SK-N-SH (cell line): ENCODE results near the gene NFKB1. TPM values are rescaled to one million over a fixed set of nuclear protein-coding genes. Genes with fewer than 3 reads are reported as not detected.

ENCODE experiments used
- CTCF ChIA-PET: fragments of 300-600, 350-600 bp; formaldehyde crosslinking; extraction: SDS; loops from one replicate; lab custom pipeline; 2021; lab: Yijun Ruan, JAX
- POLR2A ChIA-PET: fragments of 350-600 bp; sonication (Branson Sonifier 250); formaldehyde crosslinking; extraction: SDS; loops from one replicate; lab custom pipeline; 2020; ENCODE audit warnings: antibody characterized with exemption, inconsistent platforms; lab: Yijun Ruan, JAX
- DNase-seq: peaks from one replicate; pipeline ENCODE4 v3.0.0; 2012
- H2AFZ ChIP-seq: fragments of 200-600 bp; sonication (generic); 2 replicates; pipeline ENCODE4 v1.8.1; 2016; ENCODE audit warnings: antibody characterized with exemption, mild to moderate bottlenecking, low read depth
- H3F3A ChIP-seq: fragments of 200-600 bp; sonication (generic); replicated peaks from 2 replicates; pipeline ENCODE3; 2016; ENCODE audit warnings: antibody characterized with exemption, mild to moderate bottlenecking; ENCODE audit not compliant: insufficient read depth
- H3K27ac ChIP-seq, 2 experiments: fragments of 200-500 bp in 1 of 2; fragments of 200-600 bp in 1 of 2; sonication (Bioruptor generic) in 1 of 2; sonication (generic), shearing (Covaris generic) in 1 of 2; 2 replicates each; pipeline versions ENCODE4 v1.5.1 to v1.6.1; 2014 to 2016; ENCODE audit warnings: low read depth in 2 of 2, inconsistent platforms in 1 of 2, low read length in 1 of 2, mild to moderate bottlenecking in 1 of 2, mixed read lengths in 1 of 2
- H3K27me3 ChIP-seq: fragments of 200-600 bp; sonication (generic), shearing (Covaris generic); 2 replicates; pipeline ENCODE4 v1.6.1; 2016; ENCODE audit warnings: mixed run types; ENCODE audit not compliant: insufficient read depth
- H3K36me3 ChIP-seq, 2 experiments: fragments of 200-500 bp in 1 of 2; fragments of 200-600 bp in 1 of 2; sonication (Bioruptor generic) in 1 of 2; sonication (generic) in 1 of 2; replicated peaks in 1 of 2; 2 replicates each; pipeline versions ENCODE3 to v1.5.1; 2014 to 2016; ENCODE audit warnings: low read length in 1 of 2, mild to moderate bottlenecking in 1 of 2; ENCODE audit not compliant: insufficient read depth in 2 of 2, control insufficient read depth in 1 of 2
- H3K4me1 ChIP-seq, 2 experiments: fragments of 200-500 bp in 1 of 2; fragments of 200-600 bp in 1 of 2; sonication (Bioruptor generic) in 1 of 2; sonication (generic), shearing (Covaris generic) in 1 of 2; 2 replicates each; pipeline versions ENCODE4 v1.5.1 to v1.6.1; 2014 to 2016; ENCODE audit warnings: low read depth in 1 of 2, low read length in 1 of 2, mixed run types in 1 of 2; ENCODE audit not compliant: insufficient read depth in 2 of 2, control insufficient read depth in 1 of 2
- H3K4me2 ChIP-seq: fragments of 200-600 bp; sonication (generic), shearing (Covaris generic); 2 replicates; pipeline ENCODE4 v1.6.1; 2017; ENCODE audit warnings: mixed run types
- H3K4me3 ChIP-seq, 2 experiments: fragments of 200-500 bp in 1 of 2; fragments of 200-600 bp in 1 of 2; sonication (Bioruptor generic) in 1 of 2; sonication (generic), shearing (Covaris generic) in 1 of 2; 2 replicates each; pipeline versions ENCODE4 v1.5.1 to v1.8.1; 2014 to 2016; ENCODE audit warnings: low read depth in 2 of 2, inconsistent platforms in 1 of 2, low read length in 1 of 2, mild to moderate bottlenecking in 1 of 2, mixed read lengths in 1 of 2, moderate library complexity in 1 of 2
- H3K79me2 ChIP-seq: fragments of 200-600 bp; sonication (generic); 2 replicates; pipeline ENCODE4 v1.8.1; 2017; ENCODE audit warnings: mild to moderate bottlenecking; ENCODE audit not compliant: insufficient read depth
- H3K9ac ChIP-seq: fragments of 200-600 bp; sonication (generic); 2 replicates; pipeline ENCODE4 v1.6.1; 2017; ENCODE audit warnings: mixed run types
- H3K9me2 ChIP-seq: fragments of 200-600 bp; sonication (generic); 2 replicates; pipeline ENCODE4 v1.6.1; 2017; ENCODE audit warnings: mixed run types
- H3K9me3 ChIP-seq: fragments of 200-600 bp; sonication (generic); 2 replicates; pipeline ENCODE4 v1.6.1; 2017; ENCODE audit warnings: mixed run types, mild to moderate bottlenecking, moderate library complexity
- H4K20me1 ChIP-seq: fragments of 200-600 bp; sonication (generic); 2 replicates; pipeline ENCODE4 v1.6.1; 2017; ENCODE audit warnings: mild to moderate bottlenecking, mixed run types; ENCODE audit not compliant: insufficient read depth
- ELF1 ChIP-seq: IDR thresholded peaks from 2 replicates; pipeline ENCODE4 v1.4.0; 2012
- EP300 ChIP-seq, 2 experiments: IDR thresholded peaks; 2 replicates each; pipeline versions ENCODE4 v1.4.0 to v1.6.1; 2012; ENCODE audit warnings: borderline replicate concordance in 1 of 2, low read depth in 1 of 2, low read length in 1 of 2
- FOSL2 ChIP-seq: IDR thresholded peaks from 2 replicates; pipeline ENCODE4 v1.4.0; 2012; ENCODE audit warnings: low read depth, mild to moderate bottlenecking, moderate library complexity, borderline replicate concordance
- MEF2A ChIP-seq: IDR thresholded peaks from 2 replicates; pipeline ENCODE4 v1.4.0; 2012; ENCODE audit warnings: low read depth, borderline replicate concordance
- NFIC ChIP-seq: IDR thresholded peaks from 2 replicates; pipeline ENCODE4 v1.4.0; 2012; ENCODE audit warnings: borderline replicate concordance
- NRF1 ChIP-seq: IDR thresholded peaks from 2 replicates; pipeline ENCODE4 v1.6.1; 2012; ENCODE audit warnings: low read depth, mild to moderate bottlenecking, low read length
- PBX3 ChIP-seq: IDR thresholded peaks from 2 replicates; pipeline ENCODE4; 2012
- POLR2AphosphoS5 ChIP-seq: IDR thresholded peaks from 2 replicates; pipeline ENCODE4 v1.6.1; 2012; ENCODE audit warnings: low read depth, low read length
- RAD21 ChIP-seq: IDR thresholded peaks from 2 replicates; pipeline ENCODE4 v1.6.1; 2012; ENCODE audit warnings: mild to moderate bottlenecking, low read length
- REST ChIP-seq: IDR thresholded peaks from 2 replicates; pipeline ENCODE4 v1.6.1; 2012; ENCODE audit warnings: mild to moderate bottlenecking, low read depth, low read length, moderate library complexity
- SIN3A ChIP-seq: IDR thresholded peaks from 2 replicates; pipeline ENCODE4 v1.6.1; 2012; ENCODE audit warnings: low read depth, mild to moderate bottlenecking, low read length, moderate library complexity, borderline replicate concordance
- USF2 ChIP-seq: fragments of 150-350 bp; IDR thresholded peaks from 2 replicates; pipeline ENCODE4 v1.6.1; 2017; ENCODE audit warnings: antibody characterized with exemption, low read length, low read depth, borderline replicate concordance
- WGBS: methylation state at CpG from one replicate; pipeline ENCODE4 v1.1.6; 2017; ENCODE audit warnings: low lambda C conversion rate; 5-methylcytosine and 5-hydroxymethylcytosine counted together
- polyA plus RNA-seq, 3 experiments: library from polyadenylated mRNA; depleted of rRNA; stranded (reverse); fragments of >200 nt; gene quantifications; 2 replicates each; pipeline ENCODE4 v1.2.3, GENCODE V29; 2012

The NFKB1 gene
- polyA plus RNA-seq, 1 of the 3 experiments (the other 2 are of a cell fraction): 14.1 TPM

- TF ChIP-seq PBX3: no peak
- TF ChIP-seq REST: no peak
- TF ChIP-seq NFIC: no peak
- peak; percentile 27; the same call in 1 of the 2 replicates for TF ChIP-seq FOSL2
- no peak for TF ChIP-seq SIN3A
- TF ChIP-seq ELF1: 0 out of 2 replicates have a peak, but pooled peaks have one; percentile 37
- no peak for TF ChIP-seq USF2
- no peak for TF ChIP-seq NRF1
- TF ChIP-seq EP300 (IDR thresholded peaks at IDR 0.05; ENCODE audit: borderline replicate concordance in 1 of 2, low read depth in 1 of 2, low read length in 1 of 2): no peak
- no peak for TF ChIP-seq MEF2A
- TF ChIP-seq, all 33 proteins: peak for 3
Measured at GRCh38 chr4:102564399-102565059, 63.4 kb downstream of the NFKB1 start (continued).

GRCh38 chr4:102565696-102566095, 64.5 kb downstream of the NFKB1 start:
- no peak overlapping the region for H3K27ac ChIP-seq
- TF ChIP-seq PBX3 (no peak), POLR2AphosphoS5 (no peak), RAD21 (no peak)
- TF ChIP-seq, all 33 proteins: peak for 0
- Histone ChIP-seq H3K4me1 (peaks cover 0 to 12% of the 10 kb centered on the region in 2 experiments; a peak in 1 of 4 replicates), H3F3A (peaks cover 12% of the 10 kb centered on the region), H3K79me2 (peaks cover 7% of the 10 kb centered on the region; the same call in 1 of the 2 replicates), H3K4me3 (no peak overlapping the region), H3K36me3 (peaks cover 8 to 19% of the 10 kb centered on the region in 2 experiments), H3K27me3 (no peaks in the 10 kb centered on the region), H3K9me3 (no peaks in the 10 kb centered on the region), H3K9me2 (no peaks in the 10 kb centered on the region), H2AFZ (no peak overlapping the region), H4K20me1 (no peaks in the 10 kb centered on the region), H3K9ac (no peak overlapping the region), H3K4me2 (no peak overlapping the region)
- 65% methylated on average over 2 of the region's 2 CpGs for WGBS
- POLR2A ChIA-PET: no interaction called here
- CTCF ChIA-PET: no interaction called here
- no peak for DNase-seq
